ENCODE results near the gene ELL2. TPM values are rescaled to one million over a fixed set of nuclear protein-coding genes. Genes with fewer than 3 reads are reported as not detected.
A peak's percentile ranks its signal among the peaks of the same experiment; 100 is the strongest.

The ELL2 gene
- total and polyA plus RNA-seq, 9 of the 15 experiments (the other 6 are each of a cell fraction or from before 2014, with no cell fraction given): 4.3 to 18.3 (median 14.5) TPM

DNA sequence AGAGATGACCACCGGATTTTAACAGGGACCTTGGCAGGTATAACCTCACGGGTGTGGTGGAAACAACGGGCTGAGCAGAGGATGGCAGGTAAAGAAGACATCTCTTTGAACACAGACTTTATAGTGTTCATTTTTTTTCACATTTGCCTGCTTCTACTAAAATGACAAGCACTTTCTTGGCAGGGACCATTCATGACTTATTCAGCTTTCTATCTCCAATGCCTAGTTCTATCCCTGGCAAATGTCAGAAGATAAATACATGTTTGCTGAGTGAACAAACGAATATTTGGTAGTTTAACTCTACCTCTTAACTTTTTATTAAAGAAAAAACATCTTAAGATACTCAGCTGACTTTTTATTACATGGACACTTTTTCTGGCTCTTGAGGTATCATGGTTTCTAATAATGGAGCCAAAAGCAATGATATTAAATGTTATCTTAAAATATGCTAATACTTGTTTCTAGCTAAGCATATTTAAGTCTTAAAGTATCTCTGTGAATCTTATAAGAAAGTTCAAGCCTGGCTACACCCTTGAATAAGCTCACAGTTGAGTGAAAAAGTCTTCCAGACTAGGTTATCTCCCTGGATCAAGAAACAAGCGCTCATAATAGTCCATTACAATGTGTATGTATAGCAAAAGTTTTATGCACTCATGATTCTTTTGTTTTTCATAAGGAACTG lies 8.5 kb downstream of the ELL2 start:
- H3K27me3 ChIP-seq (ENCODE audit: control insufficient read depth in 2 of 2, insufficient read depth in 2 of 2, low read length in 2 of 2): no peaks in the 10 kb centered on the region
- H3K9me1 ChIP-seq (ENCODE audit: control insufficient read depth, insufficient read depth, low read length): no peaks in the 10 kb centered on the region
- no peaks in the 10 kb centered on the region; the same call in 2 of the 3 replicates for H3K36me3 ChIP-seq (ENCODE audit: control insufficient read depth, insufficient read depth, low read length)
- FAIRE-seq: no peak
- in situ Hi-C loops (cut with MboI) (no loop called here), intact Hi-C loops (cut with micrococcal nuclease) (no loop called here)
- no peak for TF ChIP-seq RBM39 (optimal IDR thresholded peaks at IDR 0.05; ENCODE audit: low read depth, low read length)
- no peak for TF ChIP-seq FOXJ3 (CRISPR knock-in tag; IDR thresholded peaks at IDR 0.05)
- no peak for TF ChIP-seq HSF4 (CRISPR knock-in tag; IDR thresholded peaks at IDR 0.05; ENCODE audit: borderline replicate concordance)
- no peak for TF ChIP-seq SRF (CRISPR knock-in tag; IDR thresholded peaks at IDR 0.05)
- ChIA-PET POLR2A (interaction anchor here (0.6 to 1.1 kb wide), 4 partner anchors 9 to 26 kb away, joined by 3 to 4 read pairs (median 3); no protein-coding TSS in a partner anchor), CTCF (ENCODE audit: low intra/inter-chr PET ratio) (no interaction called here)
- no peaks in the 10 kb centered on the region for H4K20me1 ChIP-seq (replicated peaks; ENCODE audit: control insufficient read depth, insufficient read depth, low read length)
- H3K4me2 ChIP-seq (ENCODE audit: insufficient read depth, low read length): no peak overlapping the region
- no peak overlapping the region for H2AFZ ChIP-seq (ENCODE audit: low read depth, low read length)
- BruUV-seq (replicated peaks): no TSS peak
- no peak for DNase-seq (ENCODE audit: extremely low read depth in 1 of 4, low spot score in 3 of 4)
- peak; percentile 16; the same call in 2 of the 3 replicates for ATAC-seq
- no peak overlapping the region for H3K27ac ChIP-seq (ENCODE audit: extremely low read depth, low read depth, low read length)
- no peaks in the 10 kb centered on the region for H3K9me3 ChIP-seq (replicated peaks; ENCODE audit: control insufficient read depth, insufficient read depth, low read depth, low read length)
- no peak overlapping the region for H3K4me3 ChIP-seq
- H3K4me1 ChIP-seq (replicated peaks in 1 of 2; ENCODE audit: control insufficient read depth in 2 of 2, insufficient read depth in 2 of 2, low read length in 2 of 2): peaks cover 5 to 33% of the 10 kb centered on the region in 2 experiments; a peak in 3 of 5 replicates
- H3K79me2 ChIP-seq (ENCODE audit: control insufficient read depth, insufficient read depth, low read length): peaks cover 81% of the 10 kb centered on the region
- H3K9ac ChIP-seq (ENCODE audit: insufficient read depth in 1 of 2, low read depth in 2 of 2, low read length in 2 of 2): no peak overlapping the region
- 48% methylated on average over 5 of the region's 5 CpGs for WGBS (ENCODE audit: insufficient coverage, low coverage, missing lambda C conversion rate)

DNA sequence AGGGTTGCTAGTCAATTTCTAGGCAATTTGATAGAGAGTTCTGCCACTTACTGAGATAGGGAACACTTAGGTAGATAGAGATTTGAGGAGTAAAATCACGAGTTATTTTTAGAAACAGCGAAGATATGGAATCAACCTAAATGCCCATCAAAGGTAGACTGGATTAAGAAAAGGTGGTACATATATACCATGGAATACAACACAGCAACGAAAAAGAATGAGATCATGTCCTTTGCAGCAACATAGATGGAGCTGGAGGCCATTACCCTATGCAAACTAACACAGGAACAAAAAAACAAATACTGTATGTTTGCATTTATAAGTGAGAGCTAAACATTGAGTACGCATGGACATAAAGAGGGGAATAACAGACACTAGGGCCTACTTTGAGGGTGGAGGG lies 9.7 kb downstream of the ELL2 start:
- no peak for ATAC-seq

More for the DNA sequence above, 9.7 kb downstream of the ELL2 start:
- BruUV-seq (replicated peaks): no TSS peak
- no peaks in the 10 kb centered on the region for H3K9me1 ChIP-seq (ENCODE audit: control insufficient read depth, insufficient read depth, low read length)
- FAIRE-seq (no peak), DNase-seq (ENCODE audit: extremely low read depth in 1 of 4, low spot score in 3 of 4) (no peak)
- no peak overlapping the region for H3K4me3 ChIP-seq
- H3K4me2 ChIP-seq (ENCODE audit: insufficient read depth, low read length): no peak overlapping the region
- H3K9me3 ChIP-seq (replicated peaks; ENCODE audit: control insufficient read depth, insufficient read depth, low read depth, low read length): no peaks in the 10 kb centered on the region
- CTCF ChIA-PET (ENCODE audit: low intra/inter-chr PET ratio): no interaction called here
- H3K36me3 ChIP-seq (ENCODE audit: control insufficient read depth, insufficient read depth, low read length): no peaks in the 10 kb centered on the region; the same call in 2 of the 3 replicates
- H3K79me2 ChIP-seq (ENCODE audit: control insufficient read depth, insufficient read depth, low read length): peaks cover 79% of the 10 kb centered on the region
- H3K4me1 ChIP-seq (replicated peaks in 1 of 2; ENCODE audit: control insufficient read depth in 2 of 2, insufficient read depth in 2 of 2, low read length in 2 of 2): peaks cover 7 to 32% of the 10 kb centered on the region in 2 experiments; a peak in 3 of 5 replicates
- intact Hi-C loops (cut with micrococcal nuclease) (no loop called here), in situ Hi-C loops (cut with MboI) (no loop called here)
- TF ChIP-seq ZNF146 (CRISPR knock-in tag; IDR thresholded peaks at IDR 0.05; ENCODE audit: unreplicated experiment) (peak; percentile 60), FOXJ3 (CRISPR knock-in tag; IDR thresholded peaks at IDR 0.05) (no peak)
- H3K27ac ChIP-seq (ENCODE audit: extremely low read depth, low read depth, low read length): no peak overlapping the region
- no peak overlapping the region for H2AFZ ChIP-seq (ENCODE audit: low read depth, low read length)
- H3K9ac ChIP-seq (ENCODE audit: insufficient read depth in 1 of 2, low read depth in 2 of 2, low read length in 2 of 2): no peak overlapping the region
- no peaks in the 10 kb centered on the region for H4K20me1 ChIP-seq (replicated peaks; ENCODE audit: control insufficient read depth, insufficient read depth, low read length)
- WGBS (ENCODE audit: insufficient coverage, low coverage, missing lambda C conversion rate): 82% methylated on average over 4 of the region's 4 CpGs
- H3K27me3 ChIP-seq (ENCODE audit: control insufficient read depth in 2 of 2, insufficient read depth in 2 of 2, low read length in 2 of 2): no peaks in the 10 kb centered on the region
- POLR2A ChIA-PET: interaction anchor here (1.3 to 1.8 kb wide), 2 partner anchors 8 to 11 kb away, joined by 5 to 10 read pairs; no protein-coding TSS in a partner anchor

Data from K562 (cell line).